Panc1 (cell line): Measurements from ENCODE around the gene DSCAM. TPM values are rescaled to one million over a fixed set of nuclear protein-coding genes. Genes with fewer than 3 reads are reported as not detected.

Experiments
- ATAC-seq: fragments of 200-7000 bp; cut with Tn5 transposase; 2 replicates; pipeline ENCODE4 v1.9.1; 2020; ENCODE audit warnings: mild to moderate bottlenecking, moderate library complexity
- BruUV-seq: library from RNA; stranded (reverse); fragments of 400-500 nt; replicated peaks from 2 replicates; lab custom pipeline; 2021; lab: Mats Ljungman, UMichigan
- CTCF ChIA-PET: fragments of 300-600 bp; sonication (Branson Sonifier 250); formaldehyde crosslinking; loops from one replicate; lab custom pipeline; 2022; ENCODE audit warnings: antibody characterized with exemption; lab: Charles Lee
- POLR2A ChIA-PET: fragments of 300-600 bp; sonication (Branson Sonifier 250); formaldehyde crosslinking; loops from one replicate; lab custom pipeline; 2022; ENCODE audit warnings: antibody characterized with exemption; lab: Charles Lee
- DNase-seq: peaks from one replicate; pipeline ENCODE4 v3.0.0-alpha.2; 2010; ENCODE audit warnings: low read depth, low spot score
- H3K27ac ChIP-seq: 2 replicates; pipeline ENCODE4 v1.5.1; 2011; ENCODE audit warnings: mild to moderate bottlenecking, low read length, inconsistent platforms
- H3K27me3 ChIP-seq: fragments of 200-500 bp; sonication (Bioruptor generic); 2 replicates; pipeline ENCODE4 v1.6.0; 2014; ENCODE audit warnings: low read length, inconsistent platforms; ENCODE audit not compliant: control insufficient read depth, insufficient read depth
- H3K36me3 ChIP-seq: fragments of 200-500 bp; sonication (Bioruptor generic); 2 replicates; pipeline ENCODE4 v1.5.1; 2014; ENCODE audit warnings: inconsistent platforms, mild to moderate bottlenecking, low read length, moderate library complexity; ENCODE audit not compliant: control insufficient read depth, insufficient read depth
- H3K4me1 ChIP-seq: 2 replicates; pipeline ENCODE4 v1.5.1; 2011; ENCODE audit warnings: inconsistent platforms, mild to moderate bottlenecking, low read length, moderate library complexity; ENCODE audit not compliant: control insufficient read depth, insufficient read depth
- H3K4me3 ChIP-seq, 2 experiments: 2 replicates each; pipeline ENCODE4 v1.5.1; 2011 to 2012; ENCODE audit warnings: low read depth in 2 of 2, low read length in 2 of 2, mild to moderate bottlenecking in 2 of 2, inconsistent platforms in 1 of 2, moderate library complexity in 1 of 2
- H3K9me3 ChIP-seq: fragments of 200-500 bp; sonication (Bioruptor generic); 2 replicates; pipeline ENCODE4 v1.5.1; 2014; ENCODE audit warnings: low read depth, mild to moderate bottlenecking, inconsistent platforms, low read length, moderate library complexity; ENCODE audit not compliant: control insufficient read depth, insufficient read depth
- CTCF ChIP-seq: fragments of 450-650 bp; IDR thresholded peaks from 2 replicates; pipeline ENCODE4 v1.5.1; 2017; ENCODE audit warnings: mild to moderate bottlenecking
- POLR2AphosphoS5 ChIP-seq: IDR thresholded peaks from 2 replicates; pipeline ENCODE4 v1.6.1; 2012; ENCODE audit warnings: mild to moderate bottlenecking, low read depth, low read length, moderate library complexity
- REST ChIP-seq, 2 experiments: IDR thresholded peaks; 2 replicates each; pipeline ENCODE4 v1.6.1; 2011 to 2012; ENCODE audit warnings: low read depth in 2 of 2, control low read depth in 1 of 2, low read length in 1 of 2, mild to moderate bottlenecking in 1 of 2, moderate library complexity in 1 of 2; ENCODE audit not compliant: insufficient read depth in 1 of 2
- SIN3A ChIP-seq: IDR thresholded peaks from 2 replicates; pipeline ENCODE4 v1.6.1; 2012; ENCODE audit warnings: low read depth, mild to moderate bottlenecking, low read length, moderate library complexity, borderline replicate concordance; ENCODE audit not compliant: insufficient read depth
- TCF7L2 ChIP-seq: IDR thresholded peaks from 2 replicates; pipeline ENCODE4 v1.6.1; 2011; ENCODE audit warnings: mild to moderate bottlenecking, low read depth, low read length, inconsistent platforms
- in situ Hi-C: cut with HindIII; loops from 2 replicates; pipeline ENCODE4 v1.10.0; 2016; ENCODE audit warnings: low sequenced_read_pairs, low pct_unique_long_range_greater_than_20kb
- intact Hi-C: fragments of 100-400 bp; cut with micrococcal nuclease; formaldehyde crosslinking; loops from one replicate; pipeline ENCODE4 v1.10.0; 2022; ENCODE audit not compliant: unreplicated experiment
- total RNA-seq: library from RNA; stranded (reverse); gene quantifications from one replicate; pipeline ENCODE4 v1.2.1, GENCODE V29; 2021; ENCODE audit not compliant: unreplicated experiment

DSCAM gene
- total RNA-seq, 1 experiment from 2014 or later = not detected

- H3K4me1 ChIP-seq = no peaks in the 10 kb centered on the region
- in situ Hi-C loops (no loop called here), intact Hi-C loops (no loop called here)
- H3K27me3 ChIP-seq = no peaks in the 10 kb centered on the region
- CTCF ChIA-PET = no interaction called here
- no peaks in the 10 kb centered on the region for H3K9me3 ChIP-seq
- DNase-seq (no peak), ATAC-seq (no peak)
- no peak overlapping the region for H3K27ac ChIP-seq
- no peak for TF ChIP-seq TCF7L2
- TF ChIP-seq POLR2AphosphoS5 = no peak
- TF ChIP-seq SIN3A = no peak
- no peak for TF ChIP-seq REST (IDR thresholded peaks at IDR 0.05; ENCODE audit: insufficient read depth in 1 of 2, low read depth in 2 of 2, low read length in 1 of 2)
- TF ChIP-seq CTCF = no peak
- BruUV-seq = no TSS peak
- no peaks in the 10 kb centered on the region for H3K36me3 ChIP-seq
- no peak overlapping the region for H3K4me3 ChIP-seq
- POLR2A ChIA-PET = no interaction called here
Observed at GRCh38 chr21:40635391-40635790, 211.6 kb downstream of the DSCAM start.

GRCh38 chr21:40634141-40634540 lies 212.8 kb downstream of the DSCAM start:
- no TSS peak for BruUV-seq
- H3K4me3 ChIP-seq = no peak overlapping the region

More at GRCh38 chr21:40634141-40634540, 212.8 kb downstream of the DSCAM start:
- Histone ChIP-seq H3K9me3 (no peaks in the 10 kb centered on the region), H3K4me1 (no peaks in the 10 kb centered on the region), H3K27me3 (no peaks in the 10 kb centered on the region), H3K36me3 (no peaks in the 10 kb centered on the region), H3K27ac (no peak overlapping the region)
- DNase-seq (no peak), ATAC-seq (no peak)
- intact Hi-C loops = no loop called here
- in situ Hi-C loops = no loop called here
- POLR2A ChIA-PET = no interaction called here
- TF ChIP-seq POLR2AphosphoS5 (no peak), SIN3A (no peak), REST (IDR thresholded peaks at IDR 0.05; ENCODE audit: insufficient read depth in 1 of 2, low read depth in 2 of 2, low read length in 1 of 2) (no peak)
- CTCF ChIA-PET = no interaction called here
